HAP-1 (cell line): Measurements from ENCODE around the gene FOXC2.

ENCODE experiments used
- DNase-seq, 2 experiments: peaks; one replicate each; pipeline ENCODE4 v3.0.0-alpha.2; 2016 to 2020; ENCODE audit warnings: low spot score in 2 of 2
- H3K27me3 ChIP-seq: fragments of 250-450 bp; sonication (Bioruptor Pico); 2 replicates; pipeline ENCODE4 v1.5.1; 2020; ENCODE audit warnings: low read depth, mild to moderate bottlenecking, moderate library complexity
- H3K36me3 ChIP-seq: fragments of 250-450 bp; sonication (Bioruptor Pico); replicated peaks from 2 replicates; pipeline ENCODE4 v1.5.1; 2020; ENCODE audit warnings: mild to moderate bottlenecking
- H3K4me1 ChIP-seq: fragments of 250-450 bp; sonication (Bioruptor Pico); 2 replicates; pipeline ENCODE4 v1.5.1; 2020; ENCODE audit warnings: mild to moderate bottlenecking
- H3K4me3 ChIP-seq: fragments of 250-450 bp; sonication (Bioruptor Pico); 2 replicates; pipeline ENCODE4 v1.5.1; 2020; ENCODE audit warnings: mild to moderate bottlenecking, moderate library complexity
- H3K9me3 ChIP-seq: fragments of 250-450 bp; sonication (Bioruptor Pico); 2 replicates; pipeline ENCODE4 v1.5.1; 2020; ENCODE audit warnings: mild to moderate bottlenecking, moderate library complexity
- in situ Hi-C: fragments of 300-500 bp; cut with MboI; formaldehyde crosslinking; loops from 3 replicates; pipeline ENCODE4 v1.14.3; 2020; ENCODE audit warnings: low sequenced_read_pairs, inconsistent platforms, mixed read lengths

FOXC2 gene

GRCh38 chr16:86555704-86556075 is 10.9 kb upstream of the FOXC2 start:
- Histone ChIP-seq H3K36me3 (peaks cover 8% of the 10 kb centered on the region), H3K9me3 (no peaks in the 10 kb centered on the region), H3K27me3 (no peaks in the 10 kb centered on the region), H3K4me1 (peaks cover 8% of the 10 kb centered on the region; the same call in 1 of the 2 replicates), H3K4me3 (peak overlapping the region; percentile 75)
- in situ Hi-C loops, result no loop called here
- no peak for DNase-seq

- Histone ChIP-seq H3K36me3 (peaks cover 2% of the 10 kb centered on the region; the same call in 1 of the 2 replicates), H3K4me1 (peaks cover 8% of the 10 kb centered on the region; the same call in 1 of the 2 replicates), H3K4me3 (no peak overlapping the region), H3K9me3 (no peaks in the 10 kb centered on the region), H3K27me3 (no peaks in the 10 kb centered on the region)
- in situ Hi-C loops, result no loop called here
- DNase-seq, result no peak
Observed at GRCh38 chr16:86556576-86556975, 10.1 kb upstream of the FOXC2 start.

- Histone ChIP-seq H3K36me3 (no peaks in the 10 kb centered on the region), H3K4me3 (no peak overlapping the region), H3K9me3 (no peaks in the 10 kb centered on the region), H3K4me1 (peaks cover 8% of the 10 kb centered on the region; the same call in 1 of the 2 replicates), H3K27me3 (no peaks in the 10 kb centered on the region)
- no peak for DNase-seq
- in situ Hi-C loops, result no loop called here
Observed at GRCh38 chr16:86557587-86557986, 9.0 kb upstream of the FOXC2 start.

- Histone ChIP-seq H3K4me1 (peaks cover 9% of the 10 kb centered on the region), H3K9me3 (no peaks in the 10 kb centered on the region), H3K4me3 (no peak overlapping the region), H3K36me3 (no peaks in the 10 kb centered on the region), H3K27me3 (no peaks in the 10 kb centered on the region)
- DNase-seq, result no peak
- in situ Hi-C loops, result no loop called here
Observed at GRCh38 chr16:86558355-86559193, 8.1 kb upstream of the FOXC2 start.

- Histone ChIP-seq H3K36me3 (no peaks in the 10 kb centered on the region), H3K9me3 (no peaks in the 10 kb centered on the region), H3K27me3 (peaks cover 5% of the 10 kb centered on the region), H3K4me1 (peaks cover 11% of the 10 kb centered on the region), H3K4me3 (no peak overlapping the region)
- in situ Hi-C loops, result loop anchor here (5.0 to 10.0 kb wide), 2 partner anchors 502 to 725 kb away; no protein-coding TSS in a partner anchor
- DNase-seq, result no peak
Observed at GRCh38 chr16:86559802-86560305, 6.8 kb upstream of the FOXC2 start.

GRCh38 chr16:86562356-86562755 is 4.3 kb upstream of the FOXC2 start:
- Histone ChIP-seq H3K27me3 (peaks cover 22% of the 10 kb centered on the region), H3K4me1 (peaks cover 8% of the 10 kb centered on the region), H3K4me3 (no peak overlapping the region), H3K9me3 (no peaks in the 10 kb centered on the region), H3K36me3 (no peaks in the 10 kb centered on the region)
- DNase-seq, result no peak
- in situ Hi-C loops, result loop anchor here (5.0 to 10.0 kb wide), 2 partner anchors 500 to 722 kb away; no protein-coding TSS in a partner anchor

GRCh38 chr16:86563469-86564345 is 2.9 kb upstream of the FOXC2 start:
- H3K4me1 ChIP-seq, result peaks cover 8% of the 10 kb centered on the region
- H3K36me3 ChIP-seq, result no peaks in the 10 kb centered on the region
- peak; percentile 87 to 92 for DNase-seq
- H3K27me3 ChIP-seq, result peaks cover 31% of the 10 kb centered on the region
- peak overlapping the region; percentile 18 for H3K4me3 ChIP-seq
- in situ Hi-C loops, result loop anchor here (5.0 to 10.0 kb wide), 2 partner anchors 499 to 721 kb away; no protein-coding TSS in a partner anchor
- H3K9me3 ChIP-seq, result no peaks in the 10 kb centered on the region

GRCh38 chr16:86565181-86565631 is 1.4 kb upstream of the FOXC2 start:
- H3K4me3 ChIP-seq, result no peak overlapping the region
- in situ Hi-C loops, result loop anchor here (10.0 kb wide), 1 partner anchor 720 kb away; no protein-coding TSS in a partner anchor

GRCh38 chr16:86565644-86566511 is 751 bp upstream of the FOXC2 start:
- peaks cover 52% of the 10 kb centered on the region for H3K27me3 ChIP-seq
- H3K4me3 ChIP-seq, result no peak overlapping the region; the same call in 1 of the 2 replicates
- H3K4me1 ChIP-seq, result peaks cover 8% of the 10 kb centered on the region
- in situ Hi-C loops, result loop anchor here (10.0 kb wide), 1 partner anchor 719 kb away; no protein-coding TSS in a partner anchor
- H3K36me3 ChIP-seq, result no peaks in the 10 kb centered on the region
- no peaks in the 10 kb centered on the region for H3K9me3 ChIP-seq
- no peak for DNase-seq

More at GRCh38 chr16:86565181-86565631, 1.4 kb upstream of the FOXC2 start:
- Histone ChIP-seq H3K9me3 (no peaks in the 10 kb centered on the region), H3K4me1 (peaks cover 8% of the 10 kb centered on the region), H3K36me3 (no peaks in the 10 kb centered on the region), H3K27me3 (peaks cover 46% of the 10 kb centered on the region)
- no peak for DNase-seq

- Histone ChIP-seq H3K9me3 (no peaks in the 10 kb centered on the region), H3K4me1 (peaks cover 8% of the 10 kb centered on the region), H3K27me3 (peaks cover 57% of the 10 kb centered on the region), H3K36me3 (no peaks in the 10 kb centered on the region), H3K4me3 (peak overlapping the region; percentile 30)
- in situ Hi-C loops, result loop anchor here (10.0 kb wide), 1 partner anchor 718 kb away; no protein-coding TSS in a partner anchor
- DNase-seq, result no peak
Observed at GRCh38 chr16:86566966-86567700, 504 bp downstream of the FOXC2 start.

GRCh38 chr16:86567701-86568581 is 1.3 kb downstream of the FOXC2 start:
- no peak overlapping the region for H3K4me3 ChIP-seq
- no peak for DNase-seq
- H3K27me3 ChIP-seq, result peaks cover 57% of the 10 kb centered on the region
- H3K4me1 ChIP-seq, result peaks cover 8% of the 10 kb centered on the region
- in situ Hi-C loops, result loop anchor here (10.0 kb wide), 1 partner anchor 717 kb away; no protein-coding TSS in a partner anchor
- no peaks in the 10 kb centered on the region for H3K9me3 ChIP-seq
- no peaks in the 10 kb centered on the region for H3K36me3 ChIP-seq
